Stimulated activated CD4-positive, alpha-beta T cell treated with anti-CD3 and anti-CD28 coated beads, TNF-alpha, amount 100 ng/mL, for 24 hours (primary cell): ENCODE measurements around the gene C16orf78.

ENCODE experiments used
- DNase-seq, 3 experiments: peaks; one replicate each; pipeline ENCODE4 v3.0.0-alpha.2; 2020; ENCODE audit warnings: low read depth in 3 of 3

C16orf78 gene, protein sequence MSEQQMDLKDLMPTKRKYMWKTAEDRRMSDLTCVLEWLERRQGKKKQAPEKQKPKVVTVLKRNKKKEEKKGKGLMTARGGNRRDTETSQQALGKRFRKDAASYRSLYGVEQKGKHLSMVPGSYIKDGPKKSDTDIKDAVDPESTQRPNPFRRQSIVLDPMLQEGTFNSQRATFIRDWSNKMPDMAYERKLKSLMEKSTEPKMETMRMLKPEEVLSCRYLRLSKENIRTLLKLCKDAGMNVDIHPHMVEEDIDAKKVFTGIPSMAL

DNA sequence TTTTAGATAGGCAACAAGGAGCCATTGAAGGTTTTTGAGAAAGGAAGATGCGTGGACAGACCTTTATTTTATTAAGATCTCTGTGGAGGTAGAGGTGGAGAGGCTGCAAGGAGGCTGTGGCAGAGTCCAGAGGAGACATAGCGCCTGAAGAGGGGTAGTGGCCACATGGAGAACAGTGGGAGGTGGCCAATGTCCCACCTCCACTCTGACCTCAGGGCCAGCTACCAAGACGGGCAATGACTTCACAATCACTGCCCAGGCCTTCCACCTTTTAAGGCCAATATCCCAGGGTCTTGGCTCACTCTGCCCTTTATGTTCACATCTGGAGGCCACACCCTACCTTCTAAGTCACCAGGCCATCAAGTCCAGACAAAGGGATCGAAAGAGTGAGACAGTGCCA, at the start of gene C16orf78:
Gene C16orf78 (plus strand): TSS at position 301 of the 400 bp plus-strand sequence. CDS start 136 bp downstream, outside the sequence.
- no peak for DNase-seq

DNA sequence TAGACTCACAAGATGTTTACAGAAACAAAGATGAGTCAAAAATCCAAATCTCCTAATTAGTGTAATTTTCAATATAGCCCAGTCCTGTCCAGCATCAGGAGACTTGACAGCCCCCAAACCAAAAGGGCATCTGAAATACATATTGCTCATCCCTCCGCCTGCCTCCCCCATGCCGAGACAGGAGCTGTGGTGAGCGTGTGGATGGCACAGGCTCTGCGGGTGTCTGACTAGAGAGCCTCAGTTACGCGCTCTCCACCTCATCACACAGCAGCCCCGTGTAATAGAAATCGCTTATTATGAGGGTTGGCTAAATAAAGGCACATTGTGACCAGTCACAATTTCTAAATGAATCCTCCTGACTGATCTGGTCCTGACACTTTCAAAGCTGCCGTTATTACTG, 48.9 kb upstream of the C16orf78 start:
- no peak for DNase-seq

DNA sequence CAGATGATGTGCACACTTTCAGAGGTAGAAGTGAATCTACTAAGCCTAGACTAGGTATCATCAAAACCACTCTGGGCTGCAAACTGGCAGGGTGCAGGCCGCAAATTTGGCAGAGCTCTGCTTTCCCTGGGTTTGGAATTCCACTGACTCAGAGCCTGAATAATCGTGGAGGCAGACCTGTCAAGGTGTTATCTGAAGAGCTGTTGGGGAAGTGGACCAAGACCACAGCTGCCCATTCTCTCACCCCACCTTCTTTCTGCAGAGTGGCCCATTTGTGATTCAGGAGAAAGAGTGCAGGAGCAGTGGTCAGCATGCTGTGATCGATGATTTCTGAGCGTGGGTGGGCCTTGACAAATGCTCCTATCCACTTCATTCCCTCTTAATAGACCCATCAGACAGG, 46.1 kb upstream of the C16orf78 start:
- no peak for DNase-seq

DNA sequence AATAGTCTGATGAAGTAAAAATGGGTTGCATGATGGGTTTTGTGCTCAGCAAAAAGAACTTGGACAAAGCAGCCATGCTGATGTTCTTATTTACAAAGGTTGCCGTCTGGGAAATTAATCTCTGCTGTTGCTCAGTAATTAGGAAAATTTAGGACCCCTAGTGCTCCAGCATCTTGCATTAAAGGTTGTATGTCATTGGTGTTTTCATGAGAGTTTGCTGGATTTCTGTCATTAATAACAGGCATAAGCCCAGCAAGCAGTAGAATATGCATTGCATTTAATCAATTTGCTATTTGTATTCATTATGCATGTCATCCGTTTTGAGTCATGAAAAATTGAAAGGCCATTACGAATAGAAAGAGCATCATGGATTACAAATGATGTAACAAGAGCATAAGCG, 45.3 kb upstream of the C16orf78 start:
- no peak for DNase-seq

DNA sequence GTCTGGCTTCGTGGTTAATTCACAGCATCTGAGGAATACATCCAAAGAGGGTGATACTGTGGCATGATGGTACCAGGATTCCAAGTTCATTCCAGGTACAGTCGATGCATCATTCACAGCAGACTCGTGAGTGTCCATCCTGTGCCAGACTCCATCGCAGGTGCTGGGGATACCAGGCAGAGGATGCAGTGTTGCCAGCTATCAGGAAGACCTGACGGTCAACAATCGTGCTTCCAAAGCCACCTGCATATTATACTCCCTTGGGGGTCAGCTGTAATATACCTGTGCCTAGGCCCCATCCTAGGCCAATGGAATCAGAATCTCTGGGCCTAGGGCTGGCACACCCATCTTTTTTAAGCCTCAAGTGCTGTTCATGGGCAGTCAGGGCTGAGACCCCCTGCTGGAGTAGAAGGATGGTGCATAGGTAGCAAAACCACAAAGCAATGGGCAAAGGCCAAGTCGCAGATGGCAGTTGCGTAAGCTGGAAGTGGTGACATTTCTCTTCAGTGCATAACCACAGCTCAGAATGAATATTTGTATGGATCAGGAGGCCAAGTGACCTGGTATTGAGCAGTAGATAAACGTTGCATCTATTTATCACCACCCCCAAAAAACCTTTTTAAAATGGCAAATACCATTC, 42.9 kb upstream of the C16orf78 start:
- no peak for DNase-seq

DNA sequence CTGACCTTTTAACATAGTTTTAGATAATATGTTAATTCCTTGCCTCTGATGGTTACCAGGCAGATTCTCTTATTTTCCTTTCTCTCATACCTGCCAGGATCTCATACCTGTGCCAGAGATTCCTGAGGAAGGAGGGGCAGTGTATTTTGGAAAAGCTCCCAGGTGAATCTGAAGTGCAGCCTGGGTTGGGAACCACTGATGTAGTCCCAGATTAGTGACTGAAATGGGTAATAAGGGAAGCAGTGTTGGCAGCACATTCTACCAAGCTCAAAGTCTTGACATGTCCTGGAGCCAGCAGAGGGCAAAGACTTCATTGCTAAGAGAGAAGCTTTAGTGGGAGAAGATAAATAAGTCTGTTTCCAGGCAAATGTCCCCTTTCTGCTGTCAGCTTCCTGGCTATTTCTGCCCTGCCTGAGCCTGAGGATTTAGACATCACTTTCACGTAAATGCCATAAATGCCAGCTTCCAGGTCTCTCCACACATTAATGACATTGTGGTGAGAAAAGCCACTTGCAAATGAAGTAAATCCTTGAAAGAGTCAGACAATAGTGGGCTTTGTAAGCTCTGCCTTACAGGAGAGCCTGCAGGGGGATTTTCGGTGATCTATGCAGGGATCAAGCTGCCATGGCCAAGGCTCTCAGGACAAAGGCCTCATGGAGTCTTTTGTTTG, 40.9 kb upstream of the C16orf78 start:
- no peak for DNase-seq

DNA sequence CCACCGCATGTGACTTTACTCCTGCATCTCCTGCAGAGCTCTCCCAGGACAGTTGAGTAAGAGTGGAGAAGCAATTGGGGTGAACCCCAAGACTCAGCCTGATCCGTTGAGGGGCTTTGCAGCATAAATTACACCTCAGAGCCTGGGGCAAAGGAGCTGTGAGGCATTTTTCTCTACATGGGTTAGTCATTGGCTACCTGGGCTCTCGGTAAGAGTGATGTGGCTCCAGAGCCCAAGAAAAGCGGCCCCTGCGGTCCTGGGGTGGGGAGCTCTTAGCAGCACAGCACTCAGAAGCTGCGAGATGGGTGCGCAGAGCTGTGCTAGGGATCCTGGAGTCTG, 40.4 kb upstream of the C16orf78 start:
- no peak for DNase-seq

DNA sequence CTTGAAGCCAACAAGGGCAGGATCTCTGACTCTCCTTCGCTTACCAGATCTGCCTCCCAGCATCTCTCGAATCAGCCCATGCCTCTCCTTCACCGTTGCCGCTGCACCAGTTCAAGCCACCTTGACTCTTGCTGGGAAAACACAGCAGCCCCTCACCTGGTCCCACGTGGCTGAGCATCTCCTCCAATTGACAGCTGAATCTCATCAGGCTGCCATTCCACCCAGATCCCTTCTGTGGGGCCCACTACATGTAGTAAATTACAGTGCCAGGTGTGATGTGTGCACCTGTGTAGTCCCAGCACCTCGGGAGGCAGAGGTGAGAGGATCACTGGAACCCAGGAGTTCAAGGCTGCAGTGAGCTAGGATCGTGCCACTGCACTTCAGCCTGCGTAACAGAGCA, 37.8 kb upstream of the C16orf78 start:
- no peak for DNase-seq

DNA sequence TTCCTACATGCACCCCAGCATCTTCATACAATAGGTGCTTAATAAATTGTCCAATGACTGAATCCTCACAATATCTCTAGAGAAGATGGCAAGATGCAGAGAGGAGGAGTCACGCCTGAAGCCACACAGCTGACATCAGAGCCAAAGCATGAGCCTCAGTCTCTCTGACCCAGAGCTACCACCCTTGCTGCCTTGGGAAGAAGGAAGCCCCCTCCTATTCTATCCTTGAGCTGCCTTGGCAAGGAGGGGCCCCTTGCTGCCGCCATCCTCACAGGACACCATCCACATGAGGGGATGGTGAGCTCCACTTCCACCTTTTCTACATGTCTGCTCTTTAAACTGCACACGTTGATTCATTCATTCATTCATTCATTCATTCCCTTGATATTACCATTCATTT, 37.0 kb upstream of the C16orf78 start:
- DNase-seq: no peak

DNA sequence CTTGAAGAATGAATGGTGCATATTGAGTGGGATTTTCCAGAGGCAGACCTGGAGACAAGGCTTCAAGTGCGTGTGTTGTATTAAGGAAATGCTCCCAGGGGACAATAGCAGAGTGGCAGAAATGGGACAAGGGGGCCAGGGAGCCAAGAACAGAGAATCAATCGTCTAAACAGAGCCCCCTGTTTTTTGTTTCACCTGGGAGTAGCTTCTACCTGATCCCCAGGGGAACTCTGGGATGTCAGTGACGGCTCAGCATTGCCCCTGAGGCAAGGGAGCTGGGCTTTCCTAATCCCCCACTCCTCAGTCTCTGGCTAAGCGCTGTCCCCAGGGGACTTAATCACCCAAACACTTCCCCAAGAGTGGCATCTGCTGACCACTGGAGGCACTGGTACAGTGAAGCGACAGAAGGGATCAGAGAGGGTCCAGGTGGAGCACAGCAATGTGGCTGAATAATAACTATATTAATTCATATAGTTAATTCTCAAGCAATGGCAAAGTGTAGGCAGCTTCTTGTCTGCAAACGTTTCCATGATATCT, 35.7 kb upstream of the C16orf78 start:
- DNase-seq: no peak

DNA sequence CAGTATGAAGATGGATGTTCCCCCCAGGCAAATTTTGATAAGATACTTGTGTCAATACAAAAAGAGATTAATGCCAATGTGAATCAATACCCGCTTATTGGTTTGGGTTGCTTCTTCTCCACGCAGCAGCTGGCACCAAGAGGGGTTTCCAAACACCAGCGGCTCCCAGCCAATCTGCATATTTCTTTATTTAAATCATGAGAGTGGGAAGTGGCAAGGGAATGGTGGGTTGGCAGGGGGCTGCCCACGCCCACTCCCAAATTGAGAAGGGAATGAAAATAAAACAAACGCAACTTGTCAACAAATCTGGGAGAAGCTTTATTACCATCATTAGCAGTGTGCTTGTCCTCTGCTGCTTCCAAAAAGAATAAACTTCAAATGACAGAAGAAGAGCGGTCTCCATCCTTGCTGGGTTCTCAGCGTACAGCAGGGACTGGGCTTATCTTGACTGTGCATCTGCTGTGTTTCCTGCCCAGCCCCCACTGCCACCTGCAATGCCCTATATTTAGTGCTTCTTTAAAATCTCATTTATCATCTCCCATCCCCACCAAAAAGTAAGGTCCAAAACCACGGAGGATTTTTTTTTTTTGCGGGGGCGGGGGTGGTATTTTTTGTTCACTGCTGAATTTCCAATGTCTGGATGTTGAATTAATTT, 34.9 kb upstream of the C16orf78 start:
- no peak for DNase-seq

DNA sequence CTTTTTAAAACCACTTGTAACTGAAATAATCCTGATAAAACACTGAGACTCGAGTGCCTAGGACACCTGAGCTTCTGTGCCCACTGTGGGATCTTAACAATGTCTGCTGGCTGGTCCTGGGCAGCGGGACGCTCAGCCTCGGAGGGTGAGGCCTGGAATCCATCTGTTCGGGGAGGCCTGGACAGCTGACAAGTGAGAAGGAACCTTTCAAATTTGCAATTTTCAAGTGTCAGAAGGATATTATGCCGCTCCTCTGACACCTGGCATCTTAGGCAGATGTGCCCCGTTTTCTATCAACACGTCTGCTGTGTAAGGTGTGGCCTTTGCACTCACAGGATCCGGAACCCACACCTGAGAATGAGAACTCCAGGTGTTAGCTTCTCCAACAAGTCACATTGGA, 33.1 kb upstream of the C16orf78 start:
- DNase-seq: no peak

DNA sequence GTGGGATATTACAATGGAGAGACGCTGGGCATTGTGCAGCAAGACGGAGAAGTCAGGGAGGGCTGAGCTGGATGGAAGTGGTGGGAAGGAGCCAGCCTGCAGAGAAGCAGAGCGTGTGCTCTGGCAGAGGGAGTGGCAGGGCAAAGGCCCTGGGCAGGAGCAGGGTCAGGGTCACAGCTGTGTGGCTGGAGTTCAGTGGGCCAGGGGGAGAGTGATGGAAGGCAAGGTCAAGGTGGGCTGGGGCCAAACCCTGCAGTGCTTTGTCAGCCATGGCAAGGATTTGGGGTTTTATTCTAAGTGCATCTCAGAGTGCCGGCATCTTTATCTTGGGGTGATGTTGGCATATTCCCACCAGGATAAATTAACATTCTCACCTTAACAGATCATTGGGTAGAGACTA, 31.9 kb upstream of the C16orf78 start:
- no peak for DNase-seq

DNA sequence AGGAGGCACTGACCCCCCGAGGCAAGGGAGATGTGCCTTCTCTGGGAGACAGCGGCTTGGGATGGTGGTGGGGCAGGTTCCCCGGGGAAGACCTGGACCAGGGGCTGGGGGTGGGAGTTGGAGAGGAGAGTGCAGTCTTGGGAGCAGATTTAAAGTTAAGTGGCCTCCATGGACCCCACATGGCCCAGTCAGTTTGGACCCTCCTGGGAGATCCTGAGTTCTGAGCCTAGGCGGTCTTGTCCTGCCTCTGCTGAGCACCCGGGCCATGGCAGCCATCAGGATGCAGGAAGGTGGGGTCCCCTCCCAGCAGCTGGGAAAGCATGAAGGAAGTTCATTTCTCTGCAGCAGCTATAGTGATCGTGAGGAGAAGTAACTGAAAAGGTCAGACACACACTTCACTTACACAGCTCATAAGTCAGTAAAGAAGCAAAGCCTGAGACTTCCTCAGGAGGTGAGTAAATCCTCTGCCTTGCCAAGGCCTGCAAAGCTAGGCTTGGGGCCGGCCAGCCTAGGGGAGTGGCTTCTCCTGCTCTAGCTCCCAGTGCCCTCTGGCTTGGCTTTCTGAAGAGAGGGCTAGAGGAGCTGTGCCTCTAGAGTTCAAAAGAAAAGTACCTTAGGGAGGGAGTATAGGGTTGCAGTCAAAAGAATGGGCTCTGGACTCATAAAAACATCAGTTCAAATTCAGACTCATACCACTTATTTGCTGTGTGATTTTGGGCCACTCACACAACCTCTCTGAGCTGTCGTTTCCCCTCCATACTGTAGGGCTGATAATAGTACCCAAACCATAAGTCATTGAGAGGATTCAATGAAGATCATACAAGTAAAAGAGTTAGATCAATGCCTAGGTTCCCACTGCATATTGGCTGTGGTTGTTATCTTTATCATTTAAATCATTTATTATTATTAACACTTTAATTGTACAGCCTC, 31.0 kb upstream of the C16orf78 start:
- DNase-seq: no peak

DNA sequence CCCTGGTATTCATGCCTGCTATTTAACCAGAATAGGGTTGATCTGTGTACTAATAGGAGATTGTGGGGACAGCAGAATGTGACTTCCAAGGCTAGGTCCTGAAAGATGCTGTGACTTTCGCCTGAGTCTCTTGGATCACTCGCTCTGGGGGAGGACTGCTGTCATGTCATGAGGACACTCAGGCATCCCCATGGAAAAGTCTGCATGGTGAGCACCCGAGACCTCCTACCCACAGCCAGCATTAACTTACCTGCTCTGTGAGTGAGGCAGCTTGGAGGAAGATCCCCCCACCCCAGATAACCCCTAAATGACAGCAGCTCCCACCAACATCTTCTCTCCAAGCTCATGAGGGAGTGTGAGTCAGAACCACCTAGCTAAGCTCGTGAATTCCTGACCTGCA, 30.3 kb upstream of the C16orf78 start:
- no peak for DNase-seq

DNA sequence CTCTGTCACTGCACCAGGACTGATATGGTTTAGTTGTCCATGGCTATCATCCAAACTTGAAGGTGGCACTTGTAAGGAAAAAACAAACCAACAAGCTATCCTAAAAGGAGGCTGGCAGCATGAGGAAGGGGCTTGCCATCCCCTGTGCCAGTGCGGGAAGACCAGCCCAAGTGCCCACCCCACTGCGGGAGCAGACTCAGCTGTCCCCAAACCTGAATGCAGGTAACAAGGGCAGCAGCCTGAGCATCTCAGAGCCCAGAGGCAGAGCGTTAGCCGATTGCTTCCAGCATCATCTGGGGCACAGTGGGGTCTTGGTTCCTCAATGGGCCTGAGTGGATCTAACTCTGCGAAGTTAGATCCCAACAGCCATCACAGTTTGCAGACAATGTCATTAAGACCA, 29.2 kb upstream of the C16orf78 start:
- no peak for DNase-seq

DNA sequence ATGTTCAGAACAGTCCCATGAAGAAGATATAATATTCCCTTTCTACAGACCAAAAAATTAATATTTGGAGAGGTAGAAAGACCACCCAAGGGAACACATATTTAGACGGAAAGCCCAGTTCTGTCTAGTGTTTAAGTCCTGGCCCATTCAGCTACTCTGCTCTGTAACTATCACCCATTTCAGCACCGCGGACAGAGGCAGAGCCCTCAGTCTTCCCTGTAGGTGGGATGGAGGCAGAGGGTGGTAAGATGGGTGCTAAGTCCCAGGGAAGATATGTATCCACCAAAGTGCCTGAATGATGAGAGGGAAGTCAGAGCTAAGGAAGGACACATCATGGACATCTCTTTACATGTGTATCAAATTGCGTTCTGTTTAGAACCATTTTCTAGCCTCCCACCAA, 27.8 kb upstream of the C16orf78 start:
- no peak for DNase-seq

DNA sequence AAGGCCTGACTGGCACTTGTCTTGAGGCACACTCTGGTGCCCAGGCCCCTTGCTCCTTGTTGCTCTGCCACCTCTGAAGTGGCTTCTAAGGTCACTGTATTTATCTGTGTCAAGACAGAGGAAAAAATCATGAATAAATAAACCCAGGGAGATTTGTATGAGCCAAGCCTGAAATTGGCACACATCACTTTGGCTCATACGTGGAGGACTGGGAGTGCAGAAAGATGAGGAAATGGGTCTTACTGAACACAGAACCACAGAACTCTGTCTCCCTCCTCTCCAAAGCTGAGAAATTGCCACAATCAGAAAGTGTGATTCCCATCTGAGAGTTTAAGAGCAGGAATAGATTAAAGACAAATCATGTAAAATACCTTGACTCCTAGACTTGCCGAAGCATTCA, 27.1 kb upstream of the C16orf78 start:
- no peak for DNase-seq

DNA sequence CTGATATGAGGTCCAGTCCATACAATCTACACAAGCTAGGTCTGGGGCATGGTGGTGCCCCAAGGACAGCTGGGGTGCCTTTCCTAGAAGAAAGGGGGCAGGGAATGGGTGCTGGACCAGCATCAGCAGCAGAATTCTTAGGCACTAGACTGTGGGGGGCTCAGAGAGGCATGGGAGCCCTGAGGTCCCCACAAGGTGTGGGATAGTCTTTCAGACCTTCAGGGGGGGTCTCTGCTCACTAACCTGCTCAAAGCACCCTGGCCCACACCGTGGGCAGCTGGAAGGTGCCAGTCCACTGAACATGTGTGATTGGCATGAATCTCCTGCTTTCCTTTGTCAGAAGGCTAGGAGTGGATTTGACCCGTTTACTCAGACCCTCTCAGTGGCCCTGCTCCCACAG, 26.1 kb upstream of the C16orf78 start:
- DNase-seq: no peak

DNA sequence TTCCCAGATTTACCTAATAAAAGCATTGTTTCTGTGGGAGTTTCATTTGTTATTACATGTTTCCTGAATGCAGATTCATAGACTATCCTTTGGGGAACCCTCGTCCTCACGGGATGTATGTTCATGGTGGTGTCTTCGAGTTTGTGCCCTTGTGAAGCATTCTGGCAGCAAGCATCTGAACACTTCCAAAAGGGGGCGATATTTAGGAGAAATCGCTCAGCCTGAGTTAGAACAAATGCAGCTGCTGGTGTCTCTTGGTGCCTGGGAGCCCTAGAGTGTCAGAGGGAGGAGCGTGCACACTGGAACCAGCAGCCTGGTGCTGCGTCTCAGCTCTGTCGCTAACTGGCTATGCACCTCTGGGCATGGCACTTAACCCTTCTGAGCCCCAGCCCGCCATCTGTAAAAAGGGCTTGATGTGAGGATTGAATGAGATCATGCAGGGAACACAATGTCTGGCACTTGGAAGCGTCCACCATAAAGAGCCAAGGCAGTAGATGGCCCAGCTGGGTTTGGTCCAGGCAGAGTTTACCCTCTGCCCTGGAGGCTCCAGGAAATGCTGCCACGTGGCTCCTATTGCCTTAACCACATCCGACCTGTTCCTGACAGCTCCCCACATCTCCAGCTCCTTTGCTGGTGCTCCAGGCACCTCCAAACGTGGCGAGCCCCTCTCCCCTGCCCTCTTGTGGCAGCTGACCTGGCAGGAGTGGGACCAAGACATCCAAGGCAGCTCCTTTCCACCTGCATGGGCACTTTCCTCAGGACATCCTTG, 25.0 kb upstream of the C16orf78 start:
- DNase-seq: no peak
